IMR-90 (cell line): ENCODE measurements around the gene FITM1.

ENCODE experiments used
- MXI1 ChIP-seq: IDR thresholded peaks from 2 replicates; pipeline ENCODE4 v1.6.1; 2012; ENCODE audit warnings: low read depth, mild to moderate bottlenecking, low read length, moderate library complexity, borderline replicate concordance
- POLR2A ChIP-seq: IDR thresholded peaks from 2 replicates; pipeline ENCODE4 v1.6.1; 2012; ENCODE audit warnings: mild to moderate bottlenecking, low read depth, low read length
- RAD21 ChIP-seq: IDR thresholded peaks from 2 replicates; pipeline ENCODE4 v1.6.1; 2012; ENCODE audit warnings: low read length, improper control_type of control experiment
- TF ChIP-seq, protein P1 (sequence below): conservative IDR thresholded peaks from 2 replicates; pipeline ENCODE4 v1.5.1; 2012; ENCODE audit warnings: mild to moderate bottlenecking, low read depth, low read length, improper control_type of control experiment
- TF ChIP-seq, protein P2 (sequence below): fragments of 150-350 bp; IDR thresholded peaks from 2 replicates; pipeline ENCODE4 v1.6.1; 2017; ENCODE audit warnings: mild to moderate bottlenecking, antibody characterized with exemption, low read length, low read depth
- TF ChIP-seq, protein P3 (sequence below): fragments of 150-350 bp; IDR thresholded peaks from 2 replicates; pipeline ENCODE4 v1.6.1; 2016; ENCODE audit warnings: low read depth, mild to moderate bottlenecking, low read length, moderate library complexity, borderline replicate concordance

DNA sequence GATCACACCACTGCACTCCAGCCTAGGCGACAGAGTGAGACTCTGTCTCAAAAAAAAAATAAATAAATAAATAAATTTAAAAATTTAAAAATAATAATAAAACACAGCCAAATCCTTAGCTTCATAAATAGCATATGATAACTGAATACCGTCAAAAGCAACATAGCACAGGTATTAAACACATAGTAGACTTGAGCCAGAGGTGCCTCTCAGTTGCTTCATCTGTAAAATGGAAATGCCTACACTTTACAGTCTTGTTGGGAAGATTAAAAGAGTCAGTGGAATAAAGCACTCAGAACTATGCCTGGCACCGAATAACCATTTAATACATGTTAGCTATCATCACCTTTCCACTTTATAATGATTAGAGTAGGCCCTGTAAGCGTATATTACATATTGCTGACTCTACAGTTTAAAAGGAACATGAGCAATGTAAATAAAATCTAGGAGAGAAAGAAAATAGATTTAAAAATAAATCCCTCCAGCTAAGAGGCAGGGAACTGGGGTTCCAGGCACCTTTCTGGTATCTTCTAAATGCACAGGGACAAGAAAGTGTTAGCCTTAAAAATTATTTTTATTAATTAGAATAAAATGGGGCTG is 23.7 kb upstream of the FITM1 start:
- no peak for TF ChIP-seq POLR2A
- no peak for TF ChIP-seq RAD21
- TF ChIP-seq, protein P1, sequence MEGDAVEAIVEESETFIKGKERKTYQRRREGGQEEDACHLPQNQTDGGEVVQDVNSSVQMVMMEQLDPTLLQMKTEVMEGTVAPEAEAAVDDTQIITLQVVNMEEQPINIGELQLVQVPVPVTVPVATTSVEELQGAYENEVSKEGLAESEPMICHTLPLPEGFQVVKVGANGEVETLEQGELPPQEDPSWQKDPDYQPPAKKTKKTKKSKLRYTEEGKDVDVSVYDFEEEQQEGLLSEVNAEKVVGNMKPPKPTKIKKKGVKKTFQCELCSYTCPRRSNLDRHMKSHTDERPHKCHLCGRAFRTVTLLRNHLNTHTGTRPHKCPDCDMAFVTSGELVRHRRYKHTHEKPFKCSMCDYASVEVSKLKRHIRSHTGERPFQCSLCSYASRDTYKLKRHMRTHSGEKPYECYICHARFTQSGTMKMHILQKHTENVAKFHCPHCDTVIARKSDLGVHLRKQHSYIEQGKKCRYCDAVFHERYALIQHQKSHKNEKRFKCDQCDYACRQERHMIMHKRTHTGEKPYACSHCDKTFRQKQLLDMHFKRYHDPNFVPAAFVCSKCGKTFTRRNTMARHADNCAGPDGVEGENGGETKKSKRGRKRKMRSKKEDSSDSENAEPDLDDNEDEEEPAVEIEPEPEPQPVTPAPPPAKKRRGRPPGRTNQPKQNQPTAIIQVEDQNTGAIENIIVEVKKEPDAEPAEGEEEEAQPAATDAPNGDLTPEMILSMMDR, result no peak
- TF ChIP-seq, protein P2, sequence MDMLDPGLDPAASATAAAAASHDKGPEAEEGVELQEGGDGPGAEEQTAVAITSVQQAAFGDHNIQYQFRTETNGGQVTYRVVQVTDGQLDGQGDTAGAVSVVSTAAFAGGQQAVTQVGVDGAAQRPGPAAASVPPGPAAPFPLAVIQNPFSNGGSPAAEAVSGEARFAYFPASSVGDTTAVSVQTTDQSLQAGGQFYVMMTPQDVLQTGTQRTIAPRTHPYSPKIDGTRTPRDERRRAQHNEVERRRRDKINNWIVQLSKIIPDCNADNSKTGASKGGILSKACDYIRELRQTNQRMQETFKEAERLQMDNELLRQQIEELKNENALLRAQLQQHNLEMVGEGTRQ, result no peak
- TF ChIP-seq MXI1, result no peak
- TF ChIP-seq, protein P3, sequence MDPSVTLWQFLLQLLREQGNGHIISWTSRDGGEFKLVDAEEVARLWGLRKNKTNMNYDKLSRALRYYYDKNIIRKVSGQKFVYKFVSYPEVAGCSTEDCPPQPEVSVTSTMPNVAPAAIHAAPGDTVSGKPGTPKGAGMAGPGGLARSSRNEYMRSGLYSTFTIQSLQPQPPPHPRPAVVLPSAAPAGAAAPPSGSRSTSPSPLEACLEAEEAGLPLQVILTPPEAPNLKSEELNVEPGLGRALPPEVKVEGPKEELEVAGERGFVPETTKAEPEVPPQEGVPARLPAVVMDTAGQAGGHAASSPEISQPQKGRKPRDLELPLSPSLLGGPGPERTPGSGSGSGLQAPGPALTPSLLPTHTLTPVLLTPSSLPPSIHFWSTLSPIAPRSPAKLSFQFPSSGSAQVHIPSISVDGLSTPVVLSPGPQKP, result no peak
